ENCODE data around the gene CALHM2.

Gene CALHM2

GRCh38 chr10:103396789-103397087, 55.4 kb downstream of the CALHM2 start:
- no CpG with 5 or more reads among the region's 8 CpGs for WGBS (ENCODE audit: extremely low coverage, insufficient coverage, insufficient read length)
- peak overlapping the region; percentile 9 for H2AK5ac ChIP-seq (ENCODE audit: low read length)
- H4K8ac ChIP-seq (ENCODE audit: low read depth, low read length): peak overlapping the region; percentile 88
- peak overlapping the region; percentile 70 for H4K91ac ChIP-seq (ENCODE audit: low read depth, low read length)
- peak overlapping the region; percentile 25 for H2BK120ac ChIP-seq (ENCODE audit: insufficient read depth, low read length, poor library complexity)
- peak overlapping the region; percentile 83 for H3K14ac ChIP-seq (ENCODE audit: low read length)
- H2AFZ ChIP-seq (ENCODE audit: insufficient read depth, low read length, poor library complexity): peak overlapping the region; percentile 90
- peaks cover 16 to 29% of the 10 kb centered on the region in 2 experiments for H3K36me3 ChIP-seq (ENCODE audit: control insufficient read depth in 1 of 2, insufficient read depth in 2 of 2, low read length in 2 of 2)
- H4K12ac ChIP-seq (ENCODE audit: low read depth, low read length): no peak overlapping the region
- H3K9me3 ChIP-seq (ENCODE audit: insufficient read depth, low read depth, low read length): no peaks in the 10 kb centered on the region
- DNase-seq: no peak
- H3K4me1 ChIP-seq (ENCODE audit: control insufficient read depth in 1 of 2, insufficient read depth in 2 of 2, low read length in 2 of 2): peaks cover 3 to 12% of the 10 kb centered on the region in 2 experiments
- peak overlapping the region; percentile 34 for H2BK5ac ChIP-seq (ENCODE audit: low read depth, low read length, poor library complexity)
- H3K18ac ChIP-seq (ENCODE audit: low read length): peak overlapping the region; percentile 85
- H3K79me2 ChIP-seq (ENCODE audit: control insufficient read depth, insufficient read depth, low read length, poor library complexity): peaks cover 18% of the 10 kb centered on the region
- H3K4me3 ChIP-seq (ENCODE audit: low read depth, low read length): peak overlapping the region; percentile 95
- peak overlapping the region; percentile 69 for H3K4me2 ChIP-seq (ENCODE audit: low read length)
- no peaks in the 10 kb centered on the region for H3K27me3 ChIP-seq (ENCODE audit: insufficient read depth, low read length)
- H3K79me1 ChIP-seq (ENCODE audit: low read length): peaks cover 7% of the 10 kb centered on the region
- peak overlapping the region; percentile 29 for H3K27ac ChIP-seq (ENCODE audit: low read depth, low read length)
- H3K9ac ChIP-seq (ENCODE audit: low read length): peak overlapping the region; percentile 89
- no peak overlapping the region for H2BK12ac ChIP-seq (ENCODE audit: low read length)
- peak overlapping the region; percentile 84 for H3K4ac ChIP-seq (ENCODE audit: low read depth, low read length)
- no peak overlapping the region for H3K23ac ChIP-seq (ENCODE audit: low read length)
